ENCODE data around the gene POSTN. TPM values are rescaled to one million over a fixed set of nuclear protein-coding genes. Genes with fewer than 3 reads are reported as not detected.

POSTN gene
- total and polyA plus RNA-seq, 2 of the 4 experiments (the other 2 are of a cell fraction), result 32.6 to 44.7 TPM

DNA sequence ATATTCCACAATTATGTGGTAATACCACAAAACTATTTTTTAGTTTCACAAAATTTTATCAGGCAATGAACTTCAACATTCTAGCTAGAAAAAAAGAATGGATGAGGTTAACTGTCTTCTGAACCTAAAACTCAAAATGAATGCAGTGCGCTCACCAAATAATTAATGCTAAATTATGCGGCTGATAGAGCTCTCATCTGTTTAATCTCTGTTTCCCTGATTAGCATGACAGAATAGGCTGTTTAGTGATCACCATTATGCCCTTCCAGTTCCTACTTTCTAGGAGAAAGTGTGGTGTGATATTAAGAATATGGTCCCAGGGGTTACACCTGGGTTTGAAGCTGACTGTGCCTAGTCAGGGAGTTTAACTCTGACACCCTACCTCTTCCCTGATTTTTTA, 42.8 kb upstream of the POSTN start:
- in situ Hi-C loops (cut with MboI; ENCODE audit: low sequenced_read_pairs), result loop anchor here (10.0 to 25.0 kb wide), 5 partner anchors 223 to 1121 kb away; partner anchors contain the start of gene TRPC4
- Histone ChIP-seq H2AK9ac (replicated peaks; ENCODE audit: low read depth, low read length, poor library complexity) (no peak overlapping the region), H3K36me3 (ENCODE audit: control insufficient read depth, insufficient read depth, low read length) (no peaks in the 10 kb centered on the region; the same call in 1 of the 2 replicates), H3K14ac (replicated peaks; ENCODE audit: low read depth, low read length) (0 out of 2 replicates have a peak overlapping the region, but pooled peaks have one; percentile 11), H3K27ac (ENCODE audit: insufficient read depth, low read length) (no peak overlapping the region), H3K4me1 (ENCODE audit: control insufficient read depth, insufficient read depth, low read length) (peaks cover 4% of the 10 kb centered on the region), H4K91ac (ENCODE audit: insufficient read depth, low read depth, low read length) (no peak overlapping the region), H3K9me1 (ENCODE audit: insufficient read depth, low read length) (no peaks in the 10 kb centered on the region), H3K18ac (ENCODE audit: low read depth, low read length) (peak overlapping the region; percentile 49; the same call in 1 of the 2 replicates), H3K9ac (ENCODE audit: low read depth, low read length) (no peak overlapping the region), H3K4me2 (ENCODE audit: low read depth, low read length) (no peak overlapping the region), H3K4me3 (ENCODE audit: insufficient read depth, low read depth, low read length) (no peak overlapping the region), H3K9me3 (ENCODE audit: control insufficient read depth, insufficient read depth, low read length) (no peaks in the 10 kb centered on the region), H3K4ac (ENCODE audit: low read depth, low read length) (no peak overlapping the region; the same call in 1 of the 2 replicates), H4K5ac (ENCODE audit: low read depth, low read length) (no peak overlapping the region), H2AFZ (replicated peaks; ENCODE audit: low read length, poor library complexity) (no peak overlapping the region), H2BK15ac (ENCODE audit: low read depth, low read length) (no peak overlapping the region), H2AK5ac (ENCODE audit: low read depth, low read length) (no peak overlapping the region), H2BK20ac (ENCODE audit: low read depth, low read length) (no peak overlapping the region), H2BK120ac (ENCODE audit: low read depth, low read length) (peak overlapping the region; percentile 18; the same call in 1 of the 2 replicates), H2BK5ac (ENCODE audit: low read depth, low read length, poor library complexity, severe bottlenecking) (no peak overlapping the region), H4K8ac (ENCODE audit: low read depth in 2 of 2, low read length in 2 of 2) (no peak overlapping the region), H3K23ac (ENCODE audit: low read depth, low read length) (no peak overlapping the region), H3K79me1 (ENCODE audit: low read depth in 1 of 2, low read length in 2 of 2) (no peaks in the 10 kb centered on the region), H3K27me3 (ENCODE audit: control insufficient read depth, insufficient read depth, low read length) (no peaks in the 10 kb centered on the region), H3K56ac (ENCODE audit: extremely low read depth, insufficient read depth, low read length) (no peak overlapping the region), H4K20me1 (ENCODE audit: insufficient read depth, low read length) (no peaks in the 10 kb centered on the region)
- DNase-seq (no peak), ATAC-seq (ENCODE audit: low read depth) (no peak)
- dilution Hi-C loops (cut with HindIII; ENCODE audit: low sequenced_read_pairs, unreplicated experiment), result no loop called here
- no peak for TF ChIP-seq RFX5 (IDR thresholded peaks at IDR 0.05; ENCODE audit: low read depth, low read length)
- TF ChIP-seq, protein P1, sequence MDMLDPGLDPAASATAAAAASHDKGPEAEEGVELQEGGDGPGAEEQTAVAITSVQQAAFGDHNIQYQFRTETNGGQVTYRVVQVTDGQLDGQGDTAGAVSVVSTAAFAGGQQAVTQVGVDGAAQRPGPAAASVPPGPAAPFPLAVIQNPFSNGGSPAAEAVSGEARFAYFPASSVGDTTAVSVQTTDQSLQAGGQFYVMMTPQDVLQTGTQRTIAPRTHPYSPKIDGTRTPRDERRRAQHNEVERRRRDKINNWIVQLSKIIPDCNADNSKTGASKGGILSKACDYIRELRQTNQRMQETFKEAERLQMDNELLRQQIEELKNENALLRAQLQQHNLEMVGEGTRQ (IDR thresholded peaks at IDR 0.05; ENCODE audit: low read depth, low read length), result no peak
- TF ChIP-seq SMC3 (IDR thresholded peaks at IDR 0.05; ENCODE audit: low read depth, low read length), result no peak
- TF ChIP-seq BHLHE40 (IDR thresholded peaks at IDR 0.05; ENCODE audit: low read depth, low read length), result no peak
- TF ChIP-seq RCOR1 (IDR thresholded peaks at IDR 0.05; ENCODE audit: insufficient replicate concordance, low read length), result no peak
- TF ChIP-seq MAFK (IDR thresholded peaks at IDR 0.05; ENCODE audit: low read depth, low read length), result no peak
- TF ChIP-seq, protein P2, sequence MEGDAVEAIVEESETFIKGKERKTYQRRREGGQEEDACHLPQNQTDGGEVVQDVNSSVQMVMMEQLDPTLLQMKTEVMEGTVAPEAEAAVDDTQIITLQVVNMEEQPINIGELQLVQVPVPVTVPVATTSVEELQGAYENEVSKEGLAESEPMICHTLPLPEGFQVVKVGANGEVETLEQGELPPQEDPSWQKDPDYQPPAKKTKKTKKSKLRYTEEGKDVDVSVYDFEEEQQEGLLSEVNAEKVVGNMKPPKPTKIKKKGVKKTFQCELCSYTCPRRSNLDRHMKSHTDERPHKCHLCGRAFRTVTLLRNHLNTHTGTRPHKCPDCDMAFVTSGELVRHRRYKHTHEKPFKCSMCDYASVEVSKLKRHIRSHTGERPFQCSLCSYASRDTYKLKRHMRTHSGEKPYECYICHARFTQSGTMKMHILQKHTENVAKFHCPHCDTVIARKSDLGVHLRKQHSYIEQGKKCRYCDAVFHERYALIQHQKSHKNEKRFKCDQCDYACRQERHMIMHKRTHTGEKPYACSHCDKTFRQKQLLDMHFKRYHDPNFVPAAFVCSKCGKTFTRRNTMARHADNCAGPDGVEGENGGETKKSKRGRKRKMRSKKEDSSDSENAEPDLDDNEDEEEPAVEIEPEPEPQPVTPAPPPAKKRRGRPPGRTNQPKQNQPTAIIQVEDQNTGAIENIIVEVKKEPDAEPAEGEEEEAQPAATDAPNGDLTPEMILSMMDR (conservative IDR thresholded peaks at IDR 0.05; ENCODE audit: low read depth, low read length), result no peak
- no peak for TF ChIP-seq FOS (IDR thresholded peaks at IDR 0.05; ENCODE audit: low read depth, low read length)
- TF ChIP-seq MXI1 (IDR thresholded peaks at IDR 0.05; ENCODE audit: borderline replicate concordance, low read depth, low read length), result no peak
- TF ChIP-seq CEBPB (IDR thresholded peaks at IDR 0.05; ENCODE audit: low read depth, low read length), result no peak
- TF ChIP-seq NFE2L2 (IDR thresholded peaks at IDR 0.05; ENCODE audit: low read depth, low read length), result no peak
- no peak for TF ChIP-seq CHD1 (IDR thresholded peaks at IDR 0.05; ENCODE audit: low read depth, low read length)
- intact Hi-C loops (cut with micrococcal nuclease), result loop anchor here (2.0 to 10.0 kb wide), 7 partner anchors 117 to 1273 kb away; partner anchors contain the start of gene UFM1
- CTCF ChIA-PET, result interaction anchor here (1.0 to 2.2 kb wide), 4 partner anchors 229 to 582 kb away, joined by 3 to 6 read pairs (median 3); no protein-coding TSS in a partner anchor
- WGBS, 2 experiments (ENCODE audit: extremely low coverage in 2 of 2, insufficient read length in 1 of 2), result no CpG with 5 or more reads among the region's 2 CpGs
- no TSS peak for BruUV-seq (replicated peaks)
- POLR2A ChIA-PET (ENCODE audit: unreplicated experiment), result no interaction called here
